GM12878 (cell line): ENCODE data around the gene TTC22.

ENCODE experiments used
- ATF3 ChIP-seq: IDR thresholded peaks from 2 replicates; pipeline ENCODE4 v1.6.1; 2011; ENCODE audit warnings: low read depth, mild to moderate bottlenecking, low read length, moderate library complexity, borderline replicate concordance; ENCODE audit errors: extremely low read depth
- CTCF ChIP-seq, 3 experiments: IDR thresholded peaks in 2 of 3; conservative IDR thresholded peaks in 1 of 3; 2 replicates each; pipeline ENCODE4 v1.5.1; 2011; ENCODE audit warnings: low read depth in 3 of 3, low read length in 3 of 3, mild to moderate bottlenecking in 3 of 3, control low read depth in 2 of 3, moderate library complexity in 2 of 3, inconsistent platforms in 1 of 3, mixed read lengths in 1 of 3; ENCODE audit not compliant: control insufficient read depth in 2 of 3, insufficient read depth in 1 of 3; ENCODE audit errors: extremely low read depth in 1 of 3
- JUND ChIP-seq: IDR thresholded peaks from 2 replicates; pipeline ENCODE4 v1.6.1; 2012; ENCODE audit warnings: low read depth, mild to moderate bottlenecking, low read length, improper control_type of control experiment, moderate library complexity
- LARP7 ChIP-seq: fragments of 450-650 bp; IDR thresholded peaks from 2 replicates; pipeline ENCODE4 v1.6.1; 2017; ENCODE audit warnings: mild to moderate bottlenecking
- MAX ChIP-seq: IDR thresholded peaks from 2 replicates; pipeline ENCODE4 v1.6.1; 2012; ENCODE audit warnings: low read depth, low read length, improper control_type of control experiment
- NFIC ChIP-seq: IDR thresholded peaks from 2 replicates; pipeline ENCODE4 v1.6.1; 2012; ENCODE audit warnings: low read depth, mild to moderate bottlenecking, inconsistent platforms, low read length, moderate library complexity
- POLR2A ChIP-seq: IDR thresholded peaks from 2 replicates; pipeline ENCODE4 v1.6.1; 2011; ENCODE audit warnings: low read depth, mild to moderate bottlenecking, low read length
- REST ChIP-seq: IDR thresholded peaks from 2 replicates; pipeline ENCODE4 v1.6.1; 2012; ENCODE audit warnings: mild to moderate bottlenecking, low read depth, low read length

GRCh38 chr1:54766726-54767125, 34.4 kb downstream of the TTC22 start:
- no peak for TF ChIP-seq LARP7
- no peak for TF ChIP-seq CTCF (IDR thresholded peaks at IDR 0.05 in 2 of 3, conservative IDR thresholded peaks at IDR 0.05 in 1 of 3; ENCODE audit: control insufficient read depth in 2 of 3, extremely low read depth in 1 of 3, insufficient read depth in 1 of 3, low read depth in 3 of 3, low read length in 3 of 3)
- TF ChIP-seq ATF3 = no peak
- no peak for TF ChIP-seq JUND
- no peak for TF ChIP-seq REST
- TF ChIP-seq NFIC = no peak
- no peak for TF ChIP-seq POLR2A
- TF ChIP-seq MAX = no peak
